CD8-positive, alpha-beta memory T cell (primary cell): ENCODE results near the gene CLCN5. TPM values are rescaled to one million over a fixed set of nuclear protein-coding genes. Genes with fewer than 3 reads are reported as not detected.

Experiments
- CTCF ChIA-PET: fragments of 350-600 bp; sonication (Branson Sonifier 250); formaldehyde crosslinking; loops from one replicate; lab custom pipeline; 2021; ENCODE audit warnings: antibody characterized with exemption; lab: Charles Lee
- POLR2A ChIA-PET: fragments of 350-600 bp; sonication (Branson Sonifier 250); formaldehyde crosslinking; loops from one replicate; lab custom pipeline; 2021; ENCODE audit warnings: antibody characterized with exemption; lab: Charles Lee
- DNase-seq, 5 donors: peaks; one replicate each; pipeline versions ENCODE4 v3.0.0 to v3.0.0-alpha.2; 2020 to 2022; ENCODE audit warnings: mixed read lengths in 1 of 5
- H3K27ac ChIP-seq: one replicate; pipeline ENCODE4 v1.7.0; 2013; ENCODE audit warnings: low read depth, mild to moderate bottlenecking, low read length, moderate library complexity
- H3K27me3 ChIP-seq: 2 replicates; pipeline ENCODE4 v1.7.0; 2013; ENCODE audit warnings: low read length, mild to moderate bottlenecking; ENCODE audit not compliant: insufficient read depth, poor library complexity, severe bottlenecking
- H3K36me3 ChIP-seq: 2 replicates; pipeline ENCODE4 v1.7.0; 2013; ENCODE audit warnings: mild to moderate bottlenecking, low read length, moderate library complexity; ENCODE audit not compliant: insufficient read depth
- H3K4me1 ChIP-seq: 2 replicates; pipeline ENCODE4 v1.7.0; 2013; ENCODE audit warnings: mild to moderate bottlenecking, low read length, moderate library complexity; ENCODE audit not compliant: insufficient read depth
- H3K4me3 ChIP-seq: 2 replicates; pipeline ENCODE4 v1.7.0; 2013; ENCODE audit warnings: mild to moderate bottlenecking, low read length
- H3K9me3 ChIP-seq: 2 replicates; pipeline ENCODE4 v1.7.0; 2013; ENCODE audit warnings: mild to moderate bottlenecking, low read length
- H3K27ac Mint-ChIP-seq, 8 donors: one replicate each; pipeline ENCODE4 v1.8.0; 2020 to 2021; ENCODE audit warnings: mixed read lengths in 8 of 8, mild to moderate bottlenecking in 6 of 8, inconsistent platforms in 3 of 8, moderate library complexity in 3 of 8
- H3K27me3 Mint-ChIP-seq, 2 donors: one replicate each; pipeline ENCODE4 v1.8.0; 2020 to 2021; ENCODE audit warnings: mixed read lengths in 2 of 2, mild to moderate bottlenecking in 1 of 2, moderate library complexity in 1 of 2
- H3K36me3 Mint-ChIP-seq, 3 donors: one replicate each; pipeline ENCODE4 v1.8.0; 2020 to 2021; ENCODE audit warnings: mixed read lengths in 3 of 3, inconsistent platforms in 1 of 3, mild to moderate bottlenecking in 1 of 3
- H3K4me1 Mint-ChIP-seq, 3 donors: one replicate each; pipeline ENCODE4 v1.8.0; 2020 to 2021; ENCODE audit warnings: mixed read lengths in 3 of 3, inconsistent platforms in 1 of 3, mild to moderate bottlenecking in 1 of 3
- H3K4me3 Mint-ChIP-seq, 7 donors: one replicate each; pipeline ENCODE4 v1.8.0; 2020 to 2021; ENCODE audit warnings: mixed read lengths in 7 of 7, mild to moderate bottlenecking in 6 of 7, moderate library complexity in 4 of 7, inconsistent platforms in 2 of 7
- H3K9me3 Mint-ChIP-seq, 5 donors: one replicate each; pipeline ENCODE4 v1.8.0; 2020 to 2022; ENCODE audit warnings: mixed read lengths in 5 of 5, mild to moderate bottlenecking in 3 of 5, moderate library complexity in 2 of 5, inconsistent platforms in 1 of 5
- polyA plus RNA-seq: library from polyadenylated mRNA; unstranded; fragments of 300-500 nt; fragmentation: Illumina TruSeq; gene quantifications from one replicate; pipeline ENCODE4 v1.2.3, GENCODE V29; 2021
- total RNA-seq, 2 experiments: library from RNA; stranded (reverse); gene quantifications; one replicate each; pipeline ENCODE4 v1.2.3, GENCODE V29; 2021

CLCN5 gene
- total and polyA plus RNA-seq, 3 experiments from 2014 or later: 0.63 to 4.0 (median 3.0) TPM

GRCh38 chrX:49915361-49916222 is 6.8 kb upstream of the CLCN5 start:
- Mint-ChIP-seq H3K4me3 (no peak overlapping the region), H3K9me3 (no peaks in the 10 kb centered on the region), H3K27me3 (peaks cover 0 to 4% of the 10 kb centered on the region in 2 donors), H3K27ac (no peak overlapping the region), H3K4me1 (peaks cover under 1 to 2% (median 1%) of the 10 kb centered on the region in 3 donors), H3K36me3 (no peaks in the 10 kb centered on the region)
- peak; percentile 7 to 56 (median 48) for DNase-seq
- Histone ChIP-seq H3K27me3 (no peaks in the 10 kb centered on the region), H3K36me3 (no peaks in the 10 kb centered on the region), H3K4me3 (no peak overlapping the region), H3K9me3 (no peaks in the 10 kb centered on the region), H3K4me1 (no peaks in the 10 kb centered on the region), H3K27ac (no peak overlapping the region)
- POLR2A ChIA-PET: no interaction called here
- CTCF ChIA-PET: interaction anchor here (0.7 to 1.3 kb wide), 3 partner anchors 11 to 666 kb away, joined by 3 to 5 read pairs (median 4); no protein-coding TSS in a partner anchor

DNA sequence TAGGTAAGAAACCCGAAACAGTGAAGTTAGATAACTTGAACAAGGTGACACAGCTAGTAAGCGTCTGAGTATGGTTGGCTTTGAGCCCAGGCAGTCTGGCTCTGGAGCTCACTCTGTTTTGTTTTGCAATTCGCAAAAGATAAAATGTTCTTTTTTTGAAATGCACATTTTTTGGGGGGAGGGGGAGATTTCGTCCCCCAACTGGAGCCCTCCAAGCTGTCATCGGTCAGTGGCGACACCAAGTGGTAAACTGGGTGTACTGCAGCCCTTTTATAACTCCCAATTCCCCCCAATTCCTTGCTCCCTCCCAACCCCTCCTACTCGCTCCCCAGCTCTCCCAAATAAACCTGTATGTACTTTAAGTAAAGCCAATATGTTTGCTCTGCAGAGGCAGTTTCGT is 2.8 kb upstream of the CLCN5 start:
- no peak overlapping the region for H3K4me3 Mint-ChIP-seq
- Histone ChIP-seq H3K27ac (no peak overlapping the region), H3K9me3 (no peaks in the 10 kb centered on the region), H3K4me3 (no peak overlapping the region), H3K27me3 (no peaks in the 10 kb centered on the region), H3K4me1 (no peaks in the 10 kb centered on the region), H3K36me3 (no peaks in the 10 kb centered on the region)
- ChIA-PET CTCF (interaction anchor here (0.6 to 1.8 kb wide), 5 partner anchors 9 to 849 kb away, joined by 3 to 6 read pairs (median 3); partner anchors contain the start of gene USP27X), POLR2A (interaction anchor here (0.6 to 0.7 kb wide), 2 partner anchors 635 to 1118 kb away, joined by 3 to 6 read pairs; partner anchors contain the start of gene HDAC6)
- H3K27me3 Mint-ChIP-seq: peaks cover 0 to 3% of the 10 kb centered on the region in 2 donors
- no peak overlapping the region for H3K27ac Mint-ChIP-seq
- peak; percentile 4 to 50 (median 8) for DNase-seq
- no peaks in the 10 kb centered on the region for H3K36me3 Mint-ChIP-seq
- peaks cover 8 to 12% (median 11%) of the 10 kb centered on the region in 3 donors for H3K4me1 Mint-ChIP-seq
- H3K9me3 Mint-ChIP-seq: no peaks in the 10 kb centered on the region

- Mint-ChIP-seq H3K4me3 (no peak overlapping the region), H3K27ac (no peak overlapping the region)
- POLR2A ChIA-PET: no interaction called here
Measured at GRCh38 chrX:49921109-49921508, 1.3 kb upstream of the CLCN5 start.

GRCh38 chrX:49925176-49925575 is 2.8 kb downstream of the CLCN5 start:
- H3K4me1 Mint-ChIP-seq: peaks cover 8 to 12% (median 11%) of the 10 kb centered on the region in 3 donors
- H3K4me3 Mint-ChIP-seq: no peak overlapping the region
- H3K4me3 ChIP-seq: no peak overlapping the region
- ChIA-PET CTCF (no interaction called here), POLR2A (interaction anchor here (0.5 kb wide), 1 partner anchor 279 kb away, joined by 3 read pairs; no protein-coding TSS in a partner anchor)
- no peaks in the 10 kb centered on the region for H3K4me1 ChIP-seq
- DNase-seq: no peak
- H3K36me3 ChIP-seq: no peaks in the 10 kb centered on the region
- no peaks in the 10 kb centered on the region for H3K9me3 Mint-ChIP-seq
- H3K36me3 Mint-ChIP-seq: peaks cover 0 to 2% (median 0%) of the 10 kb centered on the region in 3 donors
- no peaks in the 10 kb centered on the region for H3K27me3 ChIP-seq
- peaks cover 0 to 6% of the 10 kb centered on the region in 2 donors for H3K27me3 Mint-ChIP-seq
- H3K9me3 ChIP-seq: no peaks in the 10 kb centered on the region
- no peak overlapping the region for H3K27ac Mint-ChIP-seq
- H3K27ac ChIP-seq: no peak overlapping the region

More at GRCh38 chrX:49921109-49921508, 1.3 kb upstream of the CLCN5 start:
- Histone ChIP-seq H3K27me3 (no peaks in the 10 kb centered on the region), H3K36me3 (no peaks in the 10 kb centered on the region), H3K27ac (no peak overlapping the region), H3K4me3 (no peak overlapping the region), H3K4me1 (no peaks in the 10 kb centered on the region), H3K9me3 (no peaks in the 10 kb centered on the region)
- no peak for DNase-seq
- H3K27me3 Mint-ChIP-seq: peaks cover 0 to 3% of the 10 kb centered on the region in 2 donors
- no peaks in the 10 kb centered on the region for H3K9me3 Mint-ChIP-seq
- no peaks in the 10 kb centered on the region for H3K36me3 Mint-ChIP-seq
- CTCF ChIA-PET: interaction anchor here (1.4 to 1.9 kb wide), 4 partner anchors 37 to 44 kb away, joined by 4 to 12 read pairs (median 6); partner anchors contain the start of gene USP27X
- H3K4me1 Mint-ChIP-seq: peaks cover 8 to 12% (median 11%) of the 10 kb centered on the region in 3 donors

DNA sequence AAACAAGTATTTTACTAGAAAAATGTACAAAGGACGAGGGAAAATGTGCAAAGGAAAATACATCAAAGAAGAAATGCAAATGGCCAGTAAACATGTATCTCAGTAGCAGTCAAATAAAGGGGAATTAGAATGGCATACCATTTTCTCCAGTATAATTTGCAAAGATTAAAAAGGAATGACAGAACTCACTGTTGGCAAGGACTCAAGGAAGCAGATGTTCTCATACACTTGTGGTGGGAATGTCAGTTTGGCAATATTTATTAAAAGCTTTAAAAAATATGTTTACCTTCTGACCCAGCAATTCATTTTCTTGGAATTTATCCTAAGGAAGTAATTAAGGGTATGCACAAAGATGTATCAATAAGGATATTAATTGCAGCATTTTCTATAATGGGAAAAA is 7.6 kb downstream of the CLCN5 start:
- Mint-ChIP-seq H3K4me3 (no peak overlapping the region), H3K9me3 (no peaks in the 10 kb centered on the region), H3K27ac (no peak overlapping the region), H3K27me3 (peaks cover 0 to 8% of the 10 kb centered on the region in 2 donors), H3K36me3 (peaks cover 0 to 2% (median 0%) of the 10 kb centered on the region in 3 donors), H3K4me1 (no peaks in the 10 kb centered on the region)
- Histone ChIP-seq H3K4me3 (no peak overlapping the region), H3K9me3 (no peaks in the 10 kb centered on the region), H3K27me3 (no peaks in the 10 kb centered on the region), H3K36me3 (no peaks in the 10 kb centered on the region), H3K4me1 (no peaks in the 10 kb centered on the region), H3K27ac (no peak overlapping the region)
- POLR2A ChIA-PET: no interaction called here
- CTCF ChIA-PET: no interaction called here
- DNase-seq: no peak

DNA sequence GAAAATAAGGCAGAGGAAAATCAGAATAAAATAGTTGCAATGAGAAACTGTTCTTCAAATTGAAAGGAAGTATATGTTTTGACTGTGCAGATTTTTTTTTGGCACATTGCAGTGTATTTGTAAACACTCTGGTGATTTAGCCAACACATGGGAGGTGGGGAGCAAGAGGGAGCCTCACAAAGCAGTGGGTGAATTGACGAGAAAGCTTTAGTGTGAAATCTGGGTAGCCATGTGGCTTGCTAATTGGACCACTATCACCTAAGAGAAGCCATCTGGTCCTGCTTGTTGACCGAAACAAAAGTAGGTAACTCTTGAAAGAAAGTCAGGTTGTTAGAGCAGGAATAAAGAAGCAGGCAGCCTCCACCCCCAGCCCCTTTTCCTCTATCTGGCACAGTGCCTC is 10.4 kb downstream of the CLCN5 start:
- CTCF ChIA-PET: no interaction called here
- H3K4me3 ChIP-seq: no peak overlapping the region
- no peaks in the 10 kb centered on the region for H3K4me1 ChIP-seq
- no peak for DNase-seq
- no peak overlapping the region for H3K27ac Mint-ChIP-seq
- H3K4me3 Mint-ChIP-seq: no peak overlapping the region
- POLR2A ChIA-PET: no interaction called here
- H3K9me3 Mint-ChIP-seq: no peaks in the 10 kb centered on the region
- H3K4me1 Mint-ChIP-seq: no peaks in the 10 kb centered on the region
- no peaks in the 10 kb centered on the region for H3K9me3 ChIP-seq
- no peaks in the 10 kb centered on the region for H3K36me3 ChIP-seq
- H3K36me3 Mint-ChIP-seq: no peaks in the 10 kb centered on the region
- peaks cover 0 to 6% of the 10 kb centered on the region in 2 donors for H3K27me3 Mint-ChIP-seq
- no peak overlapping the region for H3K27ac ChIP-seq
- no peaks in the 10 kb centered on the region for H3K27me3 ChIP-seq

DNA sequence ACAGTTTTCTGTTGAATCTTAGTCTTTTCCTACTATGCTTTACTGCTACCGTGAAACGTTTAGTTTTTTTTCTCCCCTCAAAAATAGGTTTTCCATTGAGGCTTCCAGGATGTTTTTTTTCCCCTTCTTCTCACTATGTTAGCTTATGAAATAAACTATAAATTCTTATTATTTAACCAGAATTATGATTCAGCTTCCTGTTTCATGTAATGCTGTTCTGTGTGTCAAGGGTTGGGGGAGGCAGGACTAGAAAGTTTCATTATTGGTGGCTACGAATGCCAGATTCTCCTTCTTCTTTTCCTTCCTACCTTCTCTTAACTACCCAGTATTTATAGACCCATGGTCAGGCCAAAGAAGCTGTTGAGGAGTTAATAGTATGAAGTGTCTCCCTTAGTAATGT is 11.8 kb downstream of the CLCN5 start:
- Mint-ChIP-seq H3K27ac (no peak overlapping the region), H3K27me3 (peaks cover 0 to 5% of the 10 kb centered on the region in 2 donors), H3K4me3 (no peak overlapping the region), H3K9me3 (no peaks in the 10 kb centered on the region), H3K36me3 (no peaks in the 10 kb centered on the region), H3K4me1 (no peaks in the 10 kb centered on the region)
- Histone ChIP-seq H3K4me1 (no peaks in the 10 kb centered on the region), H3K27ac (no peak overlapping the region), H3K4me3 (no peak overlapping the region), H3K9me3 (no peaks in the 10 kb centered on the region), H3K27me3 (no peaks in the 10 kb centered on the region), H3K36me3 (no peaks in the 10 kb centered on the region)
- ChIA-PET CTCF (no interaction called here), POLR2A (no interaction called here)
- no peak for DNase-seq

- Mint-ChIP-seq H3K4me1 (no peaks in the 10 kb centered on the region), H3K27me3 (peaks cover 0 to 7% of the 10 kb centered on the region in 2 donors), H3K4me3 (no peak overlapping the region), H3K9me3 (no peaks in the 10 kb centered on the region), H3K27ac (no peak overlapping the region), H3K36me3 (no peaks in the 10 kb centered on the region)
- no peaks in the 10 kb centered on the region for H3K4me1 ChIP-seq
- ChIA-PET CTCF (no interaction called here), POLR2A (no interaction called here)
- no peaks in the 10 kb centered on the region for H3K9me3 ChIP-seq
- H3K27me3 ChIP-seq: no peaks in the 10 kb centered on the region
- no peak overlapping the region for H3K27ac ChIP-seq
- no peak overlapping the region for H3K4me3 ChIP-seq
- H3K36me3 ChIP-seq: no peaks in the 10 kb centered on the region
- DNase-seq: no peak
Measured at GRCh38 chrX:49934729-49935128, 12.3 kb downstream of the CLCN5 start.
